C4-2B (cell line): ENCODE data around the gene NKTR.

Source experiments
- ZFX ChIP-seq: fragments of 450-650 bp; IDR thresholded peaks from 2 replicates; pipeline ENCODE4 v1.6.1; 2017
- TF ChIP-seq, protein P1 (sequence below): fragments of 450-650 bp; conservative IDR thresholded peaks from 2 replicates; pipeline ENCODE4 v1.5.1; 2017; ENCODE audit warnings: mild to moderate bottlenecking

DNA sequence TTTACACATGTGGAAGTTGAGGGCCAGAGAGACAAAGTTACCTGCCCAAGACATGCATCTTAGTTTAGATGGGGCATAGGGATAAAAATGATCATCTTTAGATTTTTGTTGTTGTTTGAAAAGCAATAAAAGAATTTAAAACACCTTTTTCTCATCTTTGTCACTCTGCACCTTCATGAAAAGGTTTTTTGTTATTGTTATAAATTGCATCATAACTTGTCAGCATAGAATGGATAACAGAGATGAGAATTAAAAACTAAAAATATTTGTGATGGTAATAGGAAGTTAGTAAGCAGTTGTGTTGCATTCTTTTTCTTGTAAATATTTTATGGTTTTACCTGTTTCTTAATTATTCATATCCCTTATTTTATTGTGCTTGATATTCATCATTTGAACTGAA lies 39.6 kb downstream of the NKTR start:
- TF ChIP-seq, protein P1, sequence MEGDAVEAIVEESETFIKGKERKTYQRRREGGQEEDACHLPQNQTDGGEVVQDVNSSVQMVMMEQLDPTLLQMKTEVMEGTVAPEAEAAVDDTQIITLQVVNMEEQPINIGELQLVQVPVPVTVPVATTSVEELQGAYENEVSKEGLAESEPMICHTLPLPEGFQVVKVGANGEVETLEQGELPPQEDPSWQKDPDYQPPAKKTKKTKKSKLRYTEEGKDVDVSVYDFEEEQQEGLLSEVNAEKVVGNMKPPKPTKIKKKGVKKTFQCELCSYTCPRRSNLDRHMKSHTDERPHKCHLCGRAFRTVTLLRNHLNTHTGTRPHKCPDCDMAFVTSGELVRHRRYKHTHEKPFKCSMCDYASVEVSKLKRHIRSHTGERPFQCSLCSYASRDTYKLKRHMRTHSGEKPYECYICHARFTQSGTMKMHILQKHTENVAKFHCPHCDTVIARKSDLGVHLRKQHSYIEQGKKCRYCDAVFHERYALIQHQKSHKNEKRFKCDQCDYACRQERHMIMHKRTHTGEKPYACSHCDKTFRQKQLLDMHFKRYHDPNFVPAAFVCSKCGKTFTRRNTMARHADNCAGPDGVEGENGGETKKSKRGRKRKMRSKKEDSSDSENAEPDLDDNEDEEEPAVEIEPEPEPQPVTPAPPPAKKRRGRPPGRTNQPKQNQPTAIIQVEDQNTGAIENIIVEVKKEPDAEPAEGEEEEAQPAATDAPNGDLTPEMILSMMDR: no peak
- no peak for TF ChIP-seq ZFX
